Activated naive CD4-positive, alpha-beta T cell treated with anti-CD3 and anti-CD28 coated beads for 36 hours (primary cell): Measurements from ENCODE around the gene VRTN. TPM values are rescaled to one million over a fixed set of nuclear protein-coding genes. Genes with fewer than 3 reads are reported as not detected.

Source experiments
- CTCF ChIA-PET: fragments of 350-600 bp; sonication (Branson Sonifier 250); formaldehyde crosslinking; loops from one replicate; lab custom pipeline; 2021; ENCODE audit warnings: antibody characterized with exemption; lab: Charles Lee
- DNase-seq: peaks from one replicate; pipeline ENCODE4 v3.0.0-alpha.2; 2020
- H3K27ac Mint-ChIP-seq: one replicate; pipeline ENCODE4 v1.8.0; 2021; ENCODE audit warnings: mild to moderate bottlenecking, mixed read lengths
- H3K27me3 Mint-ChIP-seq: one replicate; pipeline ENCODE4 v1.8.0; 2021; ENCODE audit warnings: low read depth, mixed read lengths
- H3K36me3 Mint-ChIP-seq: one replicate; pipeline ENCODE4 v1.8.0; 2021; ENCODE audit warnings: low read depth, mixed read lengths
- H3K4me1 Mint-ChIP-seq: one replicate; pipeline ENCODE4 v1.8.0; 2021; ENCODE audit warnings: low read depth, mixed read lengths
- H3K4me3 Mint-ChIP-seq: one replicate; pipeline ENCODE4 v1.8.0; 2021; ENCODE audit warnings: mild to moderate bottlenecking, moderate library complexity, mixed read lengths
- H3K9me3 Mint-ChIP-seq: one replicate; pipeline ENCODE4 v1.8.0; 2021; ENCODE audit warnings: mixed read lengths
- intact Hi-C: fragments of 100-400 bp; cut with micrococcal nuclease; formaldehyde crosslinking; loops from one replicate; pipeline ENCODE4 v1.15.1; 2023
- total RNA-seq, 2 experiments: library from RNA; stranded (reverse); gene quantifications; one replicate each; pipeline ENCODE4 v1.2.3, GENCODE V29; 2021

VRTN gene, protein sequence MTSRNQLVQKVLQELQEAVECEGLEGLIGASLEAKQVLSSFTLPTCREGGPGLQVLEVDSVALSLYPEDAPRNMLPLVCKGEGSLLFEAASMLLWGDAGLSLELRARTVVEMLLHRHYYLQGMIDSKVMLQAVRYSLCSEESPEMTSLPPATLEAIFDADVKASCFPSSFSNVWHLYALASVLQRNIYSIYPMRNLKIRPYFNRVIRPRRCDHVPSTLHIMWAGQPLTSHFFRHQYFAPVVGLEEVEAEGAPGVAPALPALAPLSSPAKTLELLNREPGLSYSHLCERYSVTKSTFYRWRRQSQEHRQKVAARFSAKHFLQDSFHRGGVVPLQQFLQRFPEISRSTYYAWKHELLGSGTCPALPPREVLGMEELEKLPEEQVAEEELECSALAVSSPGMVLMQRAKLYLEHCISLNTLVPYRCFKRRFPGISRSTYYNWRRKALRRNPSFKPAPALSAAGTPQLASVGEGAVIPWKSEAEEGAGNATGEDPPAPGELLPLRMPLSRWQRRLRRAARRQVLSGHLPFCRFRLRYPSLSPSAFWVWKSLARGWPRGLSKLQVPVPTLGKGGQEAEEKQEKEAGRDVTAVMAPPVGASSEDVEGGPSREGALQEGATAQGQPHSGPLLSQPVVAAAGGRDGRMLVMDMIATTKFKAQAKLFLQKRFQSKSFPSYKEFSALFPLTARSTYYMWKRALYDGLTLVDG
- not detected for total RNA-seq

DNA sequence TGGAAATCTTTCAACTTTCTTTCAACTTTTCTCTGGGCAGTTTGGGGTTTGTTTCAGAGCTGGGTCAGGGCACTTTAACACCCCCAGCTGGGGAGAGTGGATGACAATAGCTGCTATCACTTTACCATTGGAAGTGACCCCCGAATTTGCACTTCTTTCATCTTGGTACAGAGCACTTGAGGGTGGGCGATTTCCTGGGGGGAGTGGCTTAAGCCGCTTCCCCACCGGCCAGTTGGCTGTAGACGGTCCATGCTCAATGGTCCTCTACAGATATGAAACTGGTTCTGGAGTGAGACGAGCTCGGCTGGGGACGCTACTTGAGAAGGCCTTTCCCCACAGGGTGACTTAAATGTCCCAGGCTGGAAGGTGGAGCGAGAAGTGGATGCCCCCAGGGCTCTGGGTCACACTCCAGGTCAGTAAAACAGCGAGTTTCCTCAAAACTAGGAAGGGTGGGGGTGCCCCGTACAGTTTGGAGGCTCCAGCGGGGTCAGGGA lies at the start of gene VRTN:
TSS of gene VRTN (plus strand) at position 231 of the 494 bp plus-strand sequence. CDS start 8,313 bp downstream, outside the sequence.
- Mint-ChIP-seq H3K9me3 (no peaks in the 10 kb centered on the region), H3K27ac (no peak within 1 kb of the TSS), H3K4me1 (no peaks in the 10 kb centered on the region), H3K4me3 (no peak within 1 kb of the TSS), H3K36me3 (no peaks in the 10 kb centered on the region), H3K27me3 (peaks cover 2% of the 10 kb centered on the region)
- DNase-seq: no peak
- CTCF ChIA-PET: no interaction called here
- intact Hi-C loops: no loop called here

DNA sequence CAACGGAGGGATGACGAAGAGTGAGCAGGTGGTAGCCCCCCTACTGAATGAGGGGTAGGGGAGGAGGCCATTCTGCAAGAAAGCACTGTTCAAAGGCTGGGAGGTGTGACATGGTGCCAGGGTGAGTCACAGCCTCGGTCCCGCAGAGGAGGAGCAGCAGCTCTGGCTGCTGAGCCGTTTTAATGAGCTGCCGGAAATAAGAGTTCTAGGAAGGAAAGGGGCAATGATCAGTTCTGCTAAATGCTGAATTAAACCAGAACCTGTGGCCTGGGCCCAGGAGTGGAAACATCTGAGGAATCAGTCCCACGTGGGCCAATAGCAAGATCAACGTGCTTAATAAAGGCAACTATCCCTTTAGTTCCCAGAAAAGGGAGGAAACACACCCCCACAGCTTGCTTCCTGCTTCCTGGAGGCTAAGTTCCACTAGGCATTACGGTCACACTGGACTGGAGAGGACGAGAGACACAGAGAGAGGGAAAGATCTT lies 49.2 kb upstream of the VRTN start:
- Mint-ChIP-seq H3K27me3 (no peaks in the 10 kb centered on the region), H3K4me3 (no peak overlapping the region), H3K27ac (no peak overlapping the region), H3K36me3 (peaks cover 3% of the 10 kb centered on the region), H3K9me3 (no peaks in the 10 kb centered on the region), H3K4me1 (peaks cover 27% of the 10 kb centered on the region)
- CTCF ChIA-PET: interaction anchor here (1.0 kb wide), 1 partner anchor 16 kb away, joined by 3 read pairs; no protein-coding TSS in a partner anchor
- DNase-seq: no peak
- intact Hi-C loops: no loop called here

DNA sequence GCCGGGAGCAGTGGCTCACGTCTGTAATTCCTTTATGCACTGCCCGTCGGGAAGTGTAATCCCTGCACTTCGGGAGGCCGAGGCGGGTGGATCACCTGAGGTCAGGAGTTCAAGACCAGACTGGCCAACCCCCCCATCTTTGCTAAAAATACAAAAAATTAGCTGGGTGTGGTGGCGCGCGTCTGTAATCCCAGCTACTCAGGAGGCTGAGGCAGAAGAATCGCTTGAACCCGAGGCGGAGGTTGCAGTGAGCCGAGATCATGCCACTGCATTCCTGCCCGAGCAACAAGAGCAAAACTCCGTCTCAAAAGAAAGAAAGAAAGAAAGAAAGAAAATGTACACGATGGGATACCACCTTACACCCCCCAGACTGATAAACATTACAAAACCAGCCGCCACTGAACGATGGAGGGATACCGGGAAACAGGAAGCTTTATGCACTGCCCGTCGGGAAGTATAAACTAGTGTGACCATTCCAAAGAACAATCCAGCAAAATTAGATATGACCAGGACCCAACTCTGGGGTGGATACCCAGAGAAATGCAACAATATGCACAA lies 46.6 kb upstream of the VRTN start:
- peaks cover 3% of the 10 kb centered on the region for H3K36me3 Mint-ChIP-seq
- peak overlapping the region; percentile 97 for H3K4me3 Mint-ChIP-seq
- peak overlapping the region; percentile 92 for H3K27ac Mint-ChIP-seq
- no peaks in the 10 kb centered on the region for H3K27me3 Mint-ChIP-seq
- CTCF ChIA-PET: interaction anchor here (0.7 to 1.4 kb wide), 4 partner anchors 8 to 218 kb away, joined by 3 to 5 read pairs (median 4); no protein-coding TSS in a partner anchor
- no peak for DNase-seq
- peaks cover 27% of the 10 kb centered on the region for H3K4me1 Mint-ChIP-seq
- intact Hi-C loops: loop anchor here (1.0 to 2.0 kb wide), 2 partner anchors 44 to 461 kb away; partner anchors contain the start of gene YLPM1
- H3K9me3 Mint-ChIP-seq: no peaks in the 10 kb centered on the region

DNA sequence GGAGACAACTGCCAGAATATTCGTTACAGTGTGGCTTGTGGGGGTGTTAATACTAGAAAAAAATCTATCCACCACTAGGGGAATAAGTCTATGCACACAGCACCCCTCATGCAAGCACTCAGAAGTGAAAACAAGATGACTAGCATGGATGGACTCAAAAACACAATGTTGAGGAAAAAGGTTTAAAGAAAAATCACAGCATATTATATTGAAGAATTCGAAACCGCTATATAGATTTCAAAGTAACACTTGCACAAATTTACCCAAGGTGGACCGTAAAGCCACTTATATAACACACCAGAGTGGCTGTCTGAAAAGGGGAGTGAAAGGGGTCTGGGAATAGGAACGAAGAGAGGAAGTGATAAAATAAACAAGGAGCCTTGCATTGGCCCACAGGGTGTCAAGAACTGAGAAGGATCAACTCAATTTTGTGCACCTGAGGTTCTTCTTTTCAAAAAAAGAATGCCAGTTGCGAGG lies 46.1 kb upstream of the VRTN start:
- Mint-ChIP-seq H3K27ac (peak overlapping the region; percentile 92), H3K9me3 (no peaks in the 10 kb centered on the region), H3K4me1 (peaks cover 27% of the 10 kb centered on the region), H3K4me3 (peak overlapping the region; percentile 97), H3K36me3 (peaks cover 3% of the 10 kb centered on the region), H3K27me3 (no peaks in the 10 kb centered on the region)
- peak; percentile 23 for DNase-seq
- CTCF ChIA-PET: interaction anchor here (0.7 to 1.5 kb wide), 4 partner anchors 9 to 14 kb away, joined by 3 to 5 read pairs (median 5); no protein-coding TSS in a partner anchor
- intact Hi-C loops: loop anchor here (1.0 to 2.0 kb wide), 2 partner anchors 45 to 461 kb away; partner anchors contain the start of gene YLPM1

DNA sequence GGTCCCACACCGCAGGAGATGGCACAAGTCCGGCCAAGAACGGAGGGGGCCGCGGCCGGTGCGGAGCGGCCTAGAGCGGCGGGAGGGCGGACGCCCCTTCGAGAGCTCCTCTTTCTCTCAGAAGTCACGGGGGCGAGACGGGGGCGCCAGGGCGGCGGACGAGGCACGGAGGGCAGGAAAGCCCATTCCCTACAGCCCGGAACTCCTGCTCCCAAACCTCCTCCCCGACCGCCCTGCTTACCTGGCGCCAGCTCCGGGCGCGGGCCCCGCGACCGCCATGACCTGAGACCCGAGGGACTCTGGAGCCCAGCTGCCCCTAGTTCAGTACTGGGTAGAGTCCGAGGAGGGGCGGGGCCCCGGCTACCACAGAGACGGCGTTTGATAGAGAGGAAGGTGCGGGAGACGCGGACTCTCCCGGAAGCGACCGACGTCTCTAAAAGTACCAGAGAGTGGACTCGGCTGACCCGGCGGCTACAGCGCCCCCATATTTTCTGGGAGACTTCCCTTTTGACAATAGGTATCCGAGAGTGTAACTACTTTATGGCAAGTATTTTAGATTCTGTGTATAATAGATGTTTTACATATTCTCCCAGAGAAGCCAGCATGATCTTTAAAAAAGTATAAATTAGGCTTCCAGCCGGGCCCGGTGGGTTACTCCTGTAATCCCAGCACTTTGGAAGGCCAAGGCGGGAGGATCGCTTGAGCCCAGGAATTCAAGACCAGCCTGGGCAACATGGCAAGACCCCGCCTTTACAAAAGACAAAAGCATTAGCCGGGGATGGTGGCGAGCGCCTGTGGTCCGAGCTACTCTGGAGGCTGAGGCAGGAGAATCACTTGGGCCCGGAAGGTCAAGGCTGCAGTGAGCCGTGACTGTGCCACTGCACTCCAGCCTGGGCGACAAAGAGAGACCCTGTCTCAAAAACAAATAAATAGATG lies 45.4 kb upstream of the VRTN start, which contains the start of gene ABCD4:
TSS of gene ABCD4 (minus strand) at position 301 of the 936 bp plus-strand sequence. CDS start at position 279, 22 bp downstream.
- DNase-seq: peak; percentile 92
- Mint-ChIP-seq H3K4me1 (peaks cover 27% of the 10 kb centered on the region), H3K9me3 (no peaks in the 10 kb centered on the region), H3K36me3 (peaks cover 2% of the 10 kb centered on the region), H3K4me3 (peak within 1 kb of the TSS; percentile 97), H3K27ac (peak within 1 kb of the TSS; percentile 92), H3K27me3 (no peaks in the 10 kb centered on the region)
- intact Hi-C loops: loop anchor here (1.0 to 2.0 kb wide), 3 partner anchors 46 to 460 kb away; partner anchors contain the start of genes ISCA2, NPC2 and YLPM1
- CTCF ChIA-PET: interaction anchor here (0.7 to 1.5 kb wide), 4 partner anchors 8 to 466 kb away, joined by 3 to 5 read pairs (median 4); no protein-coding TSS in a partner anchor

DNA sequence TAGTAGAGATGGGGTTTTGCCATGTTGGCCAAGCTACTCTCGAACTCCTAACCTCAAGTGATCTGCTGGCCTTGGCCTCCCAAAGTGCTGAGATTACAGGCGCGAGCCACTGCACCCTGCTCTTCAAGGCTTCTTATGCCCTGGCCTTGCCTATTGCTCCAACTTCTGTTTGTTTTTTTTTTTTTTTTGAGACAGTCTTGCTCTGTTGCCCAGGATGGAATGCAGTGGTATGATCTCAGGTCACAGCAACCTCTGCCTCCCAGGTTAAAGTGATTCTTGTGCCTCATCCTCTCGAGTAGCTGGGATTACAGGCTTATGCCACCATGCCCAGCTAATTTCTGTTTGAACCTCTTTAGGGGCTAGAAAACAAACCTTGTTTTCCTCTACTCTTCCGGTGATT lies 39.6 kb upstream of the VRTN start:
- no peak overlapping the region for H3K27ac Mint-ChIP-seq
- no peaks in the 10 kb centered on the region for H3K27me3 Mint-ChIP-seq
- no peaks in the 10 kb centered on the region for H3K9me3 Mint-ChIP-seq
- no peak overlapping the region for H3K4me3 Mint-ChIP-seq
- intact Hi-C loops: no loop called here
- CTCF ChIA-PET: interaction anchor here (1.0 to 1.5 kb wide), 2 partner anchors 13 to 17 kb away, joined by 5 read pairs; no protein-coding TSS in a partner anchor
- H3K36me3 Mint-ChIP-seq: no peaks in the 10 kb centered on the region
- no peaks in the 10 kb centered on the region for H3K4me1 Mint-ChIP-seq
- DNase-seq: no peak

DNA sequence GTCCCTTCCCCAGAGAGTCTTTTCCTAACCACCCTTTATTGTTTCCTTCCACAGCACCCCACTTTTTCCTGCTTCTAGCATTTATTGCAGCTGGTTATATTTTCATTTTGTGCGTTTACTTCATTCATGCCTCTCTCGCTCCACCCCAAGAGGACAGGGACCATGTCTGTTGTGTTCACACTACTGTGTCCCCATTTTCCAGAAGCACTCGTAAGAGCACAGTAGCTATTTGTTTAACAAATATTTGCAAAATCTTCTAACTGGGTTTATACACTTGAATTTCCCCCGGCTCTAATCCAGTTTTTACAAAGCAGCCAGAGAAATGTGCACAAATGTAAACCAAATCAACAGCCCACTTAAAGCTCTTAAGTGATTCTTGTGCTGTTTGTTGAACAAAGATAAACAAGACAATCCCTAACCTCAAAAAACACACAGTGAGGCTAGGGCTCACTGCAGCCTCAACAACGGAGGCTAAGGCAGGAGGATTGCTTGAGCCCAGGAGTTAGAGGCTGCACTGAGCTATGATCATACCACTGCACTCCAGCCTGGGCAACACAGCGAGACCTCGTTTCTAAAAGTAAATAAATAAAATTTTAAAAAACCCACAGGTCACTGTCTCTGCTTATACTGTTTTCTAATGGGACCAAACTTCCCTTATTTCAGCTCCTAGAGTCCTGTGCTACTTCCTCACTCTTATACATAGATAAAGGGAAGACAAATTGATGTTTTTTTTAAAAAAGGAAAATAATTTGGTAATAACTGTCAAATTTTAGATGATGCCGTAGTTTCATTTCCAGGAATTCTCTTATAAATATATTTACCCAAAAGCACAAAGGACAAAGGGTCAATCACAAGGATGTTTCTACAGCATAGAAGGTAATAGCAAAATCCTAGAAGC lies 38.9 kb upstream of the VRTN start:
- no peak overlapping the region for H3K4me3 Mint-ChIP-seq
- H3K9me3 Mint-ChIP-seq: no peaks in the 10 kb centered on the region
- H3K36me3 Mint-ChIP-seq: no peaks in the 10 kb centered on the region
- DNase-seq: no peak
- intact Hi-C loops: no loop called here
- H3K27me3 Mint-ChIP-seq: no peaks in the 10 kb centered on the region
- H3K27ac Mint-ChIP-seq: no peak overlapping the region
- H3K4me1 Mint-ChIP-seq: no peaks in the 10 kb centered on the region
- CTCF ChIA-PET: interaction anchor here (1.5 kb wide), 1 partner anchor 18 kb away, joined by 5 read pairs; no protein-coding TSS in a partner anchor

DNA sequence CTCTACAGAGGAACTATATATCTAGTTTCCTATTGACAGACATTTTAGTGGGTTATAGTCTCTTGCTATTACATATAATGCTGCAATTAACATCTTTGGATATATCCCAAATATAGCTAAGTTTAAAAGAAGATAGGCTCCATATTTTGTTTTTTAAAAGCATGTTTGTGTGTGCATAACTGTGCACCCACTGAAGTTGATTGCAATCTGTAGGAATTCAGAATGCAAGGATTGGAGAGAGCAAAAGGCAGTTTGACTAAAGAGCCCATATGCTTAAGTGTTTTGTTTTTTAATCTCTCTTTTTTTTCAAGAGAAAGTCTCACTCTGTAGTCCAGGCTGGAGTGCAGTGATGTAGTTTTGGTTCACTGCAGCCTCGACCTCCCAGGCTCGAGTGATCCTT lies 36.1 kb upstream of the VRTN start:
- CTCF ChIA-PET: interaction anchor here (0.9 to 1.2 kb wide), 2 partner anchors 9 to 190 kb away, joined by 3 to 5 read pairs; partner anchors contain the start of gene ABCD4
- intact Hi-C loops: no loop called here
- Mint-ChIP-seq H3K27me3 (no peaks in the 10 kb centered on the region), H3K9me3 (no peaks in the 10 kb centered on the region), H3K36me3 (no peaks in the 10 kb centered on the region), H3K4me3 (no peak overlapping the region), H3K27ac (no peak overlapping the region), H3K4me1 (no peaks in the 10 kb centered on the region)
- no peak for DNase-seq

DNA sequence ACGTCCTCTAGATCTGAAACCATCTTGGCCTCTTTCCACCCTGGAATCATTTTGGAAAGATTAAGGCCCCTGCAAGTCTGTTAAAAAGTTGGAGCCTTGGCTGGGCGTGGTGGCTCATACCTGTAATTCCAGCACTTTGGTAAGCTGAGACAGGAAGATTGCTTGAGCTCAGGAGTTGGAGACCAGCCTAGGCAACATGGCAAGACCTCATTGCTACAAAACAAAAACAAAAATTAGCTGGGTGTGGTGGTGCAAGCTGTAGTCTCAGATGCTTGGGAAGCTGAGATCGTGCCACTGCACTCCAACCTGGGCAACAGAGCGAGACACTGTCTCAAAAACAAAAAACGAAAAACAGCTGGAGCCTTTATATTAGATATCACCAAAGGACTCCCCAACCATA lies 34.7 kb upstream of the VRTN start:
- CTCF ChIA-PET: interaction anchor here (1.2 kb wide), 1 partner anchor 11 kb away, joined by 5 read pairs; the partner anchor contains the start of gene ABCD4
- Mint-ChIP-seq H3K36me3 (no peaks in the 10 kb centered on the region), H3K4me3 (no peak overlapping the region), H3K9me3 (no peaks in the 10 kb centered on the region), H3K4me1 (no peaks in the 10 kb centered on the region), H3K27ac (no peak overlapping the region), H3K27me3 (no peaks in the 10 kb centered on the region)
- DNase-seq: no peak
- intact Hi-C loops: no loop called here

DNA sequence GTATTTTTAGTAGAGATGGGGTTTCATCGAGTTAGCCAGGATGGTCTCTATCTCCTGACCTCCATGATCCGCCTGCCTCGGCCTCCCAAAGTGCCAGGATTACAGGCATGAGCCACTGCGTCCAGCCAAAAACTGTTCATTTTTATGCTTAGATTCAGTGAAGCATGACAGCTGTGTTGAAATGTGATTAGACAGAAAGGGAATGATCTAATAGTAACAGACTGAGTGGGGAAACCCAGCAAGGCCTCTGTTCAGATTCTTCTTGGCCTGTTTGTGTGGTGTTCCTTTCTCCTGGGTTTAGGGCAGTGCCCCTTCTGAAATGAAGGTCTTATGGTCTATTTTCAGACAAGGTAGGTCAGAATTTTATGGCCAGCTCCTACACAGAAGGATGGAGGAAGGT lies 33.7 kb upstream of the VRTN start:
- no peak overlapping the region for H3K27ac Mint-ChIP-seq
- CTCF ChIA-PET: interaction anchor here (0.7 kb wide), 2 partner anchors 264 to 471 kb away, joined by 3 to 5 read pairs; no protein-coding TSS in a partner anchor
- H3K4me1 Mint-ChIP-seq: no peaks in the 10 kb centered on the region
- H3K4me3 Mint-ChIP-seq: no peak overlapping the region
- intact Hi-C loops: no loop called here
- no peak for DNase-seq
- H3K9me3 Mint-ChIP-seq: no peaks in the 10 kb centered on the region
- no peaks in the 10 kb centered on the region for H3K36me3 Mint-ChIP-seq
- H3K27me3 Mint-ChIP-seq: no peaks in the 10 kb centered on the region
